Measurements from ENCODE around the gene ZNF569. TPM values are rescaled to one million over a fixed set of nuclear protein-coding genes. Genes with fewer than 3 reads are reported as not detected.

The ZNF569 gene
- total RNA-seq, 1 experiment from 2014 or later = not detected

DNA sequence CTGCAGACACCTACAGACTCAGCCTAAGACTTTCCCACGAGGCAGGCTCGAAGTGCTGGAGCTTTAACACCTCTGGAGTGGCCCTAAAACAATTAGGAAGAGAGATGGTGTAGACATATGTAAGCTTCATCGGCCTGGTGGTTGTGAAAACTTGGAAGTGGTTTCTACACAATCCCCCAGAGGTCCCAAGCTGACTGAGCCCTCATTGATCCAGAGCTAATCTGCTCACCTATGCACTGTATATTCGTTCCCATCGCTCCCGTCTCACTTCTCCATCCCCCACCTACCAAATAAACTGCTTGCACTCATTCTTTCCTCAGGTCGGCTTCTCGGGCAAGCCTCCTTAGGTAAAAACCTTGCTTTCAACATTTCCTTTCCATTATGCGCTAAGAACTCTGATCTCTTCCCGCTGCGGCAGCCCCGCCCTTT, 38.7 kb upstream of the ZNF569 start:
- H3K27me3 Mint-ChIP-seq (ENCODE audit: insufficient read depth, unreplicated experiment) = no peaks in the 10 kb centered on the region
- Histone ChIP-seq H3K4me1 (no peaks in the 10 kb centered on the region), H3K36me3 (ENCODE audit: control insufficient read depth, insufficient read depth, low read length) (no peaks in the 10 kb centered on the region), H3K27me3 (replicated peaks; ENCODE audit: control insufficient read depth, insufficient read depth, low read length) (no peaks in the 10 kb centered on the region), H3K4me3 (ENCODE audit: low read depth, low read length) (no peak overlapping the region), H3K9me3 (peaks cover 52% of the 10 kb centered on the region)
- intact Hi-C loops (cut with micrococcal nuclease; ENCODE audit: unreplicated experiment) = no loop called here
- peaks cover 6% of the 10 kb centered on the region for H3K36me3 Mint-ChIP-seq (ENCODE audit: insufficient read depth, unreplicated experiment)
- H3K27ac Mint-ChIP-seq (ENCODE audit: unreplicated experiment) = no peak overlapping the region
- no peak for DNase-seq
- H3K4me1 Mint-ChIP-seq (ENCODE audit: low read depth, unreplicated experiment) = no peaks in the 10 kb centered on the region
- ChIA-PET POLR2A (no interaction called here), CTCF (no interaction called here)
- no TSS peak for BruUV-seq (replicated peaks)
- TF ChIP-seq, protein P1, sequence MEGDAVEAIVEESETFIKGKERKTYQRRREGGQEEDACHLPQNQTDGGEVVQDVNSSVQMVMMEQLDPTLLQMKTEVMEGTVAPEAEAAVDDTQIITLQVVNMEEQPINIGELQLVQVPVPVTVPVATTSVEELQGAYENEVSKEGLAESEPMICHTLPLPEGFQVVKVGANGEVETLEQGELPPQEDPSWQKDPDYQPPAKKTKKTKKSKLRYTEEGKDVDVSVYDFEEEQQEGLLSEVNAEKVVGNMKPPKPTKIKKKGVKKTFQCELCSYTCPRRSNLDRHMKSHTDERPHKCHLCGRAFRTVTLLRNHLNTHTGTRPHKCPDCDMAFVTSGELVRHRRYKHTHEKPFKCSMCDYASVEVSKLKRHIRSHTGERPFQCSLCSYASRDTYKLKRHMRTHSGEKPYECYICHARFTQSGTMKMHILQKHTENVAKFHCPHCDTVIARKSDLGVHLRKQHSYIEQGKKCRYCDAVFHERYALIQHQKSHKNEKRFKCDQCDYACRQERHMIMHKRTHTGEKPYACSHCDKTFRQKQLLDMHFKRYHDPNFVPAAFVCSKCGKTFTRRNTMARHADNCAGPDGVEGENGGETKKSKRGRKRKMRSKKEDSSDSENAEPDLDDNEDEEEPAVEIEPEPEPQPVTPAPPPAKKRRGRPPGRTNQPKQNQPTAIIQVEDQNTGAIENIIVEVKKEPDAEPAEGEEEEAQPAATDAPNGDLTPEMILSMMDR (IDR thresholded peaks at IDR 0.05; ENCODE audit: insufficient read depth in 1 of 2, low read depth in 1 of 2, low read length in 1 of 2, severe bottlenecking in 1 of 2, unreplicated experiment in 1 of 2) = no peak
- peaks cover 27% of the 10 kb centered on the region for H3K9me3 Mint-ChIP-seq (ENCODE audit: unreplicated experiment)
- H3K4me3 Mint-ChIP-seq (ENCODE audit: unreplicated experiment) = no peak overlapping the region

DNA sequence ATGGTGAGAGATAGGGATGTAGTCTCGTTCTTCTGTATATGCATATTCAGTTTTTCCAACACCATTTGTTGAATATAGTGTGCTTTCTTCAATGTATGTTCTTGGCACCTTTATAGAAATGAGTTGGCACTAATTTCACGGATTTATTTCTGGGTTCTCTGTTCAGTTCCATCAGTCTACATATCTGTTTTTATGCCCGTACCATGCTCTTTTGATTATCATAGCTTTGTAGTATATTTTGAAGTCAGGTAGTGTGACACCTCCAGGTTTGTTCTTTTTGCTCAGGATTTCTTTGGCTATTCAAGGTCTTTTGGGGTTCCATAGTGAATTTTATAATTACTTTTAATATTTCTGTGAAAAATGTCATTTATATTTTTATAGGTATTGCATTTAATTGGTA, 25.0 kb upstream of the ZNF569 start:
- BruUV-seq (replicated peaks) = no TSS peak
- ChIA-PET POLR2A (no interaction called here), CTCF (no interaction called here)
- Histone ChIP-seq H3K36me3 (ENCODE audit: control insufficient read depth, insufficient read depth, low read length) (no peaks in the 10 kb centered on the region), H3K4me1 (no peaks in the 10 kb centered on the region), H3K4me3 (ENCODE audit: low read depth, low read length) (no peak overlapping the region), H3K27me3 (replicated peaks; ENCODE audit: control insufficient read depth, insufficient read depth, low read length) (no peaks in the 10 kb centered on the region), H3K9me3 (peaks cover 19% of the 10 kb centered on the region)
- H3K36me3 Mint-ChIP-seq (ENCODE audit: insufficient read depth, unreplicated experiment) = no peaks in the 10 kb centered on the region
- H3K27me3 Mint-ChIP-seq (ENCODE audit: insufficient read depth, unreplicated experiment) = no peaks in the 10 kb centered on the region
- no peaks in the 10 kb centered on the region for H3K4me1 Mint-ChIP-seq (ENCODE audit: low read depth, unreplicated experiment)
- H3K27ac Mint-ChIP-seq (ENCODE audit: unreplicated experiment) = no peak overlapping the region
- TF ChIP-seq, protein P1 (IDR thresholded peaks at IDR 0.05; ENCODE audit: insufficient read depth in 1 of 2, low read depth in 1 of 2, low read length in 1 of 2, severe bottlenecking in 1 of 2, unreplicated experiment in 1 of 2) = no peak
- no peak for DNase-seq
- intact Hi-C loops (cut with micrococcal nuclease; ENCODE audit: unreplicated experiment) = no loop called here
- H3K9me3 Mint-ChIP-seq (ENCODE audit: unreplicated experiment) = peaks cover 57% of the 10 kb centered on the region
- no peak overlapping the region for H3K4me3 Mint-ChIP-seq (ENCODE audit: unreplicated experiment)

DNA sequence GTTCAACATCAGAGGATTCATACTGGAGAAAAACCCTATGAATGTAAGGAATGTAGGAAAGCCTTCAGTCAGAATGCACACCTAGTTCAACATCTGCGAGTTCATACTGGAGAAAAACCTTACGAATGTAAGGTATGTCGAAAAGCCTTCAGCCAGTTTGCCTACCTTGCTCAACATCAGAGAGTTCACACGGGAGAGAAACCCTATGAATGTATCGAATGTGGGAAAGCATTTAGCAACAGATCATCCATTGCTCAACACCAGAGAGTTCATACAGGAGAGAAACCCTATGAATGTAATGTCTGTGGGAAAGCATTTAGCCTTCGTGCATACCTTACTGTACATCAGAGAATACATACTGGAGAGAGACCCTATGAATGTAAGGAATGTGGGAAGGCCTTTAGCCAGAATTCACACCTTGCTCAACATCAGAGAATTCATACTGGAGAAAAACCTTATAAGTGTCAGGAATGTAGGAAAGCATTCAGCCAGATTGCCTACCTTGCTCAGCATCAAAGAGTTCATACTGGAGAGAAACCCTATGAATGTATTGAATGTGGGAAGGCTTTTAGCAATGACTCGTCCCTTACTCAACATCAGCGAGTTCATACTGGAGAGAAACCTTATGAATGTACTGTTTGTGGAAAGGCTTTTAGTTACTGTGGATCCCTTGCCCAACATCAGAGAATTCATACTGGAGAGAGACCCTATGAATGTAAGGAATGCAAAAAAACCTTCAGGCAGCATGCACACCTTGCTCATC, 17.3 kb upstream of the ZNF569 start:
- Histone ChIP-seq H3K27me3 (replicated peaks; ENCODE audit: control insufficient read depth, insufficient read depth, low read length) (no peaks in the 10 kb centered on the region), H3K9me3 (peaks cover 32% of the 10 kb centered on the region), H3K4me3 (ENCODE audit: low read depth, low read length) (no peak overlapping the region), H3K36me3 (ENCODE audit: control insufficient read depth, insufficient read depth, low read length) (no peaks in the 10 kb centered on the region), H3K4me1 (no peaks in the 10 kb centered on the region)
- H3K9me3 Mint-ChIP-seq (ENCODE audit: unreplicated experiment) = peaks cover 77% of the 10 kb centered on the region
- H3K27me3 Mint-ChIP-seq (ENCODE audit: insufficient read depth, unreplicated experiment) = no peaks in the 10 kb centered on the region
- intact Hi-C loops (cut with micrococcal nuclease; ENCODE audit: unreplicated experiment) = no loop called here
- H3K36me3 Mint-ChIP-seq (ENCODE audit: insufficient read depth, unreplicated experiment) = no peaks in the 10 kb centered on the region
- no TSS peak for BruUV-seq (replicated peaks)
- DNase-seq = no peak
- CTCF ChIA-PET = no interaction called here
- no peak overlapping the region for H3K27ac Mint-ChIP-seq (ENCODE audit: unreplicated experiment)
- TF ChIP-seq, protein P1 (IDR thresholded peaks at IDR 0.05; ENCODE audit: insufficient read depth in 1 of 2, low read depth in 1 of 2, low read length in 1 of 2, severe bottlenecking in 1 of 2, unreplicated experiment in 1 of 2) = no peak
- H3K4me1 Mint-ChIP-seq (ENCODE audit: low read depth, unreplicated experiment) = no peaks in the 10 kb centered on the region
- POLR2A ChIA-PET = no interaction called here
- H3K4me3 Mint-ChIP-seq (ENCODE audit: unreplicated experiment) = no peak overlapping the region

Data from Caco-2 (cell line).